GM12878 (cell line): ENCODE results near the gene RBMS1. TPM values are rescaled to one million over a fixed set of nuclear protein-coding genes. Genes with fewer than 3 reads are reported as not detected.

Experiments used
- ATAC-seq: fragments of 200-7000 bp; cut with Tn5 transposase; 3 replicates; pipeline ENCODE4 v1.9.1; 2020; ENCODE audit warnings: mild to moderate bottlenecking, moderate library complexity
- BruUV-seq: library from RNA; stranded (reverse); fragments of 400-500 nt; replicated peaks from 2 replicates; lab custom pipeline; 2021; lab: Mats Ljungman, UMichigan
- CTCF ChIA-PET: fragments of 300-600 bp; sonication (Branson Sonifier 250); formaldehyde crosslinking; extraction: SDS; loops from one replicate; lab custom pipeline; 2021; ENCODE audit warnings: inconsistent platforms; lab: Yijun Ruan, JAX
- POLR2A ChIA-PET: fragments of 350-600 bp; formaldehyde crosslinking; extraction: SDS; loops from one replicate; lab custom pipeline; 2021; ENCODE audit warnings: inconsistent platforms; lab: Charles Lee
- RAD21 ChIA-PET: fragments of 300-600 bp; sonication (Branson Sonifier 250); formaldehyde crosslinking; loops from one replicate; lab custom pipeline; 2023; ENCODE audit warnings: antibody characterized with exemption; ENCODE audit not compliant: unreplicated experiment; lab: Charles Lee
- SMC1A ChIA-PET: fragments of 300-600 bp; sonication (Branson Sonifier 250); formaldehyde crosslinking; loops from one replicate; lab custom pipeline; 2023; ENCODE audit not compliant: unreplicated experiment, uncharacterized antibody; lab: Charles Lee
- DNase-seq: peaks from one replicate; pipeline ENCODE4 v3.0.0-alpha.2; 2011; ENCODE audit warnings: low read depth, low spot score
- FAIRE-seq: peaks from 3 replicates; lab custom pipeline; 2011; peaks lifted over from hg19 to GRCh38; lab: Jason Lieb, UNC
- H2AFZ ChIP-seq: 2 replicates; pipeline ENCODE4 v1.6.0; 2011; ENCODE audit warnings: low read depth, low read length, control low read depth; ENCODE audit not compliant: control insufficient read depth
- H3K27ac ChIP-seq: 2 replicates; pipeline ENCODE4 v1.5.1; 2011; ENCODE audit warnings: control low read depth; ENCODE audit not compliant: control insufficient read depth, insufficient read depth
- H3K27me3 ChIP-seq, 2 experiments: replicated peaks in 1 of 2; 2 replicates each; pipeline versions ENCODE4 v1.6.0 to v1.6.1; 2011; ENCODE audit warnings: low read length in 1 of 2; ENCODE audit not compliant: control insufficient read depth in 2 of 2, insufficient read depth in 2 of 2
- H3K36me3 ChIP-seq, 2 experiments: 2 replicates each; pipeline ENCODE4 v1.5.1; 2011; ENCODE audit warnings: low read length in 1 of 2; ENCODE audit not compliant: control insufficient read depth in 2 of 2, insufficient read depth in 2 of 2
- H3K4me1 ChIP-seq: 2 replicates; pipeline ENCODE4 v1.6.1; 2011; ENCODE audit warnings: mild to moderate bottlenecking, low read length, moderate library complexity, mixed read lengths; ENCODE audit not compliant: control insufficient read depth, insufficient read depth
- H3K4me2 ChIP-seq: 2 replicates; pipeline ENCODE4 v1.6.0; 2011; ENCODE audit warnings: control low read depth; ENCODE audit not compliant: control insufficient read depth, insufficient read depth
- H3K4me3 ChIP-seq: fragments of 200-600 bp; sonication (generic); 2 replicates; pipeline ENCODE4 v1.5.1; 2016
- H3K79me2 ChIP-seq: 2 replicates; pipeline ENCODE4 v1.6.0; 2011; ENCODE audit warnings: low read length; ENCODE audit not compliant: control insufficient read depth, insufficient read depth
- H3K9ac ChIP-seq: 2 replicates; pipeline ENCODE4 v1.8.0; 2011; ENCODE audit warnings: low read length, control low read depth, mixed read lengths; ENCODE audit not compliant: control insufficient read depth, insufficient read depth
- H3K9me3 ChIP-seq: replicated peaks from 3 replicates; pipeline ENCODE4 v1.5.1; 2011; ENCODE audit warnings: mild to moderate bottlenecking, low read length; ENCODE audit not compliant: control insufficient read depth, insufficient read depth
- H4K20me1 ChIP-seq: 2 replicates; pipeline ENCODE4 v1.6.0; 2011; ENCODE audit not compliant: control insufficient read depth, insufficient read depth
- BMI1 ChIP-seq: fragments of 450-650 bp; IDR thresholded peaks from 2 replicates; pipeline ENCODE4 v1.6.1; 2016; ENCODE audit warnings: mild to moderate bottlenecking, moderate library complexity, borderline replicate concordance
- FOXK2 ChIP-seq: fragments of 450-650 bp; IDR thresholded peaks from 2 replicates; pipeline ENCODE4 v1.6.1; 2017; ENCODE audit warnings: mild to moderate bottlenecking, moderate library complexity
- HSF1 ChIP-seq: fragments of 150-350 bp; IDR thresholded peaks from 2 replicates; pipeline ENCODE4 v1.6.1; 2014; ENCODE audit warnings: mild to moderate bottlenecking, low read depth, low read length
- NFXL1 ChIP-seq: fragments of 450-650 bp; IDR thresholded peaks from 2 replicates; pipeline ENCODE4 v1.6.1; 2017; ENCODE audit warnings: antibody characterized with exemption, mild to moderate bottlenecking, borderline replicate concordance
- NFYB ChIP-seq: IDR thresholded peaks from 2 replicates; pipeline ENCODE4 v1.6.1; 2011; ENCODE audit warnings: low read depth, mild to moderate bottlenecking, low read length, improper control_type of control experiment, moderate library complexity; ENCODE audit not compliant: insufficient read depth
- RELB ChIP-seq: fragments of 450-650 bp; IDR thresholded peaks from 2 replicates; pipeline ENCODE4 v1.6.1; 2017; ENCODE audit warnings: low read depth, mild to moderate bottlenecking, moderate library complexity
- YBX1 ChIP-seq: fragments of 450-650 bp; IDR thresholded peaks from 2 replicates; pipeline ENCODE4 v1.6.1; 2016; ENCODE audit warnings: antibody characterized with exemption
- WGBS: methylation state at CpG from one replicate; pipeline ENCODE4 v1.1.6; 2016; ENCODE audit warnings: low lambda C conversion rate; ENCODE audit not compliant: insufficient replicate concordance, insufficient coverage; ENCODE audit errors: missing lambda C conversion rate; 5-methylcytosine and 5-hydroxymethylcytosine counted together
- in situ Hi-C: fragments of 300-500 bp; cut with MboI; formaldehyde crosslinking; loops from 9 replicates; pipeline ENCODE4 v1.14.3; 2018; ENCODE audit warnings: mixed read lengths
- intact Hi-C: fragments of 100-400 bp; cut with micrococcal nuclease; formaldehyde crosslinking; loops from one replicate; pipeline ENCODE4 v1.14.2; 2022; ENCODE audit not compliant: unreplicated experiment
- polyA plus RNA-seq, 11 experiments: library from polyadenylated mRNA; depleted of rRNA in 4 of 11; unstranded in 6 of 11; stranded (reverse) in 5 of 11; fragments of >200 nt; fragmentation: Nextera tagmentation in 4 of 11; fragmentation: Illumina TruSeq in 1 of 11; extraction: Ambion mirVana in 4 of 11; extraction: Trizol in 1 of 11; gene quantifications; 1 replicate in 1 of 11; 2 replicates in 10 of 11; pipeline versions ENCODE4 v1.2.1 to v1.2.3, GENCODE V29; 2011 to 2016; ENCODE audit warnings: inconsistent platforms in 2 of 11, missing spikeins in 2 of 11, low read depth in 1 of 11
- total RNA-seq, 4 experiments: library from RNA; depleted of rRNA in 3 of 4; stranded (reverse); fragments of >200 nt in 3 of 4; fragmentation: Illumina TruSeq in 1 of 4; extraction: Trizol in 1 of 4; gene quantifications; 2 replicates each; pipeline versions ENCODE4 v1.2.1 to v1.2.3, GENCODE V29; 2013 to 2021
- TF ChIP-seq, protein P1 (sequence below): fragments of 450-650 bp; IDR thresholded peaks from 2 replicates; pipeline ENCODE4 v1.6.1; 2017; ENCODE audit warnings: mild to moderate bottlenecking, moderate library complexity
- TF ChIP-seq, protein P2 (sequence below): fragments of 450-650 bp; IDR thresholded peaks from 2 replicates; pipeline ENCODE4 v1.6.1; 2018; ENCODE audit warnings: borderline replicate concordance, mild to moderate bottlenecking; ENCODE audit not compliant: partially characterized antibody
- TF ChIP-seq, protein P3 (sequence below): IDR thresholded peaks from 2 replicates; pipeline ENCODE4 v1.6.1; 2012; ENCODE audit warnings: mild to moderate bottlenecking, low read depth, low read length

RBMS1 gene
- total and polyA plus RNA-seq, 10 of the 15 experiments (the other 5 are each of a cell fraction or from before 2014, with no cell fraction given), result 0.04 to 0.31 (median 0.17) TPM; not detected in 1

GRCh38 chr2:160384791-160385190, 108.8 kb downstream of the RBMS1 start:
- 54% methylated on average over 1 of the region's 1 CpG for WGBS
- DNase-seq, result no peak
- ChIA-PET RAD21 (no interaction called here), POLR2A (no interaction called here), CTCF (no interaction called here), SMC1A (no interaction called here)
- BruUV-seq, result no TSS peak
- Histone ChIP-seq H3K79me2 (no peaks in the 10 kb centered on the region), H3K9ac (no peak overlapping the region), H3K9me3 (no peaks in the 10 kb centered on the region), H4K20me1 (no peaks in the 10 kb centered on the region), H2AFZ (no peak overlapping the region), H3K4me3 (no peak overlapping the region), H3K36me3 (no peaks in the 10 kb centered on the region), H3K4me1 (no peaks in the 10 kb centered on the region), H3K27ac (no peak overlapping the region), H3K27me3 (no peaks in the 10 kb centered on the region; a peak in 2 of 4 replicates), H3K4me2 (no peak overlapping the region)
- no peak for ATAC-seq
- in situ Hi-C loops (no loop called here), intact Hi-C loops (no loop called here)
- no peak for FAIRE-seq
- TF ChIP-seq FOXK2, result no peak
- TF ChIP-seq RELB, result no peak
- TF ChIP-seq BMI1, result no peak
- TF ChIP-seq YBX1, result no peak
- no peak for TF ChIP-seq NFYB
- TF ChIP-seq, protein P1, sequence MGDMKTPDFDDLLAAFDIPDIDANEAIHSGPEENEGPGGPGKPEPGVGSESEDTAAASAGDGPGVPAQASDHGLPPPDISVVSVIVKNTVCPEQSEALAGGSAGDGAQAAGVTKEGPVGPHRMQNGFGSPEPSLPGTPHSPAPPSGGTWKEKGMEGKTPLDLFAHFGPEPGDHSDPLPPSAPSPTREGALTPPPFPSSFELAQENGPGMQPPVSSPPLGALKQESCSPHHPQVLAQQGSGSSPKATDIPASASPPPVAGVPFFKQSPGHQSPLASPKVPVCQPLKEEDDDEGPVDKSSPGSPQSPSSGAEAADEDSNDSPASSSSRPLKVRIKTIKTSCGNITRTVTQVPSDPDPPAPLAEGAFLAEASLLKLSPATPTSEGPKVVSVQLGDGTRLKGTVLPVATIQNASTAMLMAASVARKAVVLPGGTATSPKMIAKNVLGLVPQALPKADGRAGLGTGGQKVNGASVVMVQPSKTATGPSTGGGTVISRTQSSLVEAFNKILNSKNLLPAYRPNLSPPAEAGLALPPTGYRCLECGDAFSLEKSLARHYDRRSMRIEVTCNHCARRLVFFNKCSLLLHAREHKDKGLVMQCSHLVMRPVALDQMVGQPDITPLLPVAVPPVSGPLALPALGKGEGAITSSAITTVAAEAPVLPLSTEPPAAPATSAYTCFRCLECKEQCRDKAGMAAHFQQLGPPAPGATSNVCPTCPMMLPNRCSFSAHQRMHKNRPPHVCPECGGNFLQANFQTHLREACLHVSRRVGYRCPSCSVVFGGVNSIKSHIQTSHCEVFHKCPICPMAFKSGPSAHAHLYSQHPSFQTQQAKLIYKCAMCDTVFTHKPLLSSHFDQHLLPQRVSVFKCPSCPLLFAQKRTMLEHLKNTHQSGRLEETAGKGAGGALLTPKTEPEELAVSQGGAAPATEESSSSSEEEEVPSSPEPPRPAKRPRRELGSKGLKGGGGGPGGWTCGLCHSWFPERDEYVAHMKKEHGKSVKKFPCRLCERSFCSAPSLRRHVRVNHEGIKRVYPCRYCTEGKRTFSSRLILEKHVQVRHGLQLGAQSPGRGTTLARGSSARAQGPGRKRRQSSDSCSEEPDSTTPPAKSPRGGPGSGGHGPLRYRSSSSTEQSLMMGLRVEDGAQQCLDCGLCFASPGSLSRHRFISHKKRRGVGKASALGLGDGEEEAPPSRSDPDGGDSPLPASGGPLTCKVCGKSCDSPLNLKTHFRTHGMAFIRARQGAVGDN, result no peak
- no peak for TF ChIP-seq NFXL1
- TF ChIP-seq, protein P2, sequence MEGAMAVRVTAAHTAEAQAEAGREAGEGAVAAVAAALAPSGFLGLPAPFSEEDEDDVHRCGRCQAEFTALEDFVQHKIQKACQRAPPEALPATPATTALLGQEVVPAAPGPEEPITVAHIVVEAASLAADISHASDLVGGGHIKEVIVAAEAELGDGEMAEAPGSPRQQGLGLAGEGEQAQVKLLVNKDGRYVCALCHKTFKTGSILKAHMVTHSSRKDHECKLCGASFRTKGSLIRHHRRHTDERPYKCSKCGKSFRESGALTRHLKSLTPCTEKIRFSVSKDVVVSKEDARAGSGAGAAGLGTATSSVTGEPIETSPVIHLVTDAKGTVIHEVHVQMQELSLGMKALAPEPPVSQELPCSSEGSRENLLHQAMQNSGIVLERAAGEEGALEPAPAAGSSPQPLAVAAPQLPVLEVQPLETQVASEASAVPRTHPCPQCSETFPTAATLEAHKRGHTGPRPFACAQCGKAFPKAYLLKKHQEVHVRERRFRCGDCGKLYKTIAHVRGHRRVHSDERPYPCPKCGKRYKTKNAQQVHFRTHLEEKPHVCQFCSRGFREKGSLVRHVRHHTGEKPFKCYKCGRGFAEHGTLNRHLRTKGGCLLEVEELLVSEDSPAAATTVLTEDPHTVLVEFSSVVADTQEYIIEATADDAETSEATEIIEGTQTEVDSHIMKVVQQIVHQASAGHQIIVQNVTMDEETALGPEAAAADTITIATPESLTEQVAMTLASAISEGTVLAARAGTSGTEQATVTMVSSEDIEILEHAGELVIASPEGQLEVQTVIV, result no peak
- TF ChIP-seq HSF1, result no peak
- TF ChIP-seq, protein P3, sequence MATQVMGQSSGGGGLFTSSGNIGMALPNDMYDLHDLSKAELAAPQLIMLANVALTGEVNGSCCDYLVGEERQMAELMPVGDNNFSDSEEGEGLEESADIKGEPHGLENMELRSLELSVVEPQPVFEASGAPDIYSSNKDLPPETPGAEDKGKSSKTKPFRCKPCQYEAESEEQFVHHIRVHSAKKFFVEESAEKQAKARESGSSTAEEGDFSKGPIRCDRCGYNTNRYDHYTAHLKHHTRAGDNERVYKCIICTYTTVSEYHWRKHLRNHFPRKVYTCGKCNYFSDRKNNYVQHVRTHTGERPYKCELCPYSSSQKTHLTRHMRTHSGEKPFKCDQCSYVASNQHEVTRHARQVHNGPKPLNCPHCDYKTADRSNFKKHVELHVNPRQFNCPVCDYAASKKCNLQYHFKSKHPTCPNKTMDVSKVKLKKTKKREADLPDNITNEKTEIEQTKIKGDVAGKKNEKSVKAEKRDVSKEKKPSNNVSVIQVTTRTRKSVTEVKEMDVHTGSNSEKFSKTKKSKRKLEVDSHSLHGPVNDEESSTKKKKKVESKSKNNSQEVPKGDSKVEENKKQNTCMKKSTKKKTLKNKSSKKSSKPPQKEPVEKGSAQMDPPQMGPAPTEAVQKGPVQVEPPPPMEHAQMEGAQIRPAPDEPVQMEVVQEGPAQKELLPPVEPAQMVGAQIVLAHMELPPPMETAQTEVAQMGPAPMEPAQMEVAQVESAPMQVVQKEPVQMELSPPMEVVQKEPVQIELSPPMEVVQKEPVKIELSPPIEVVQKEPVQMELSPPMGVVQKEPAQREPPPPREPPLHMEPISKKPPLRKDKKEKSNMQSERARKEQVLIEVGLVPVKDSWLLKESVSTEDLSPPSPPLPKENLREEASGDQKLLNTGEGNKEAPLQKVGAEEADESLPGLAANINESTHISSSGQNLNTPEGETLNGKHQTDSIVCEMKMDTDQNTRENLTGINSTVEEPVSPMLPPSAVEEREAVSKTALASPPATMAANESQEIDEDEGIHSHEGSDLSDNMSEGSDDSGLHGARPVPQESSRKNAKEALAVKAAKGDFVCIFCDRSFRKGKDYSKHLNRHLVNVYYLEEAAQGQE, result no peak
